Calu3 (cell line): ENCODE measurements around the gene PPFIA1. TPM values are rescaled to one million over a fixed set of nuclear protein-coding genes. Genes with fewer than 3 reads are reported as not detected.

ENCODE experiments used
- BruUV-seq: library from RNA; stranded (reverse); fragments of 400-500 nt; replicated peaks from 2 replicates; lab custom pipeline; 2021; lab: Mats Ljungman, UMichigan
- CTCF ChIA-PET: fragments of 300-600 bp; sonication (Branson Sonifier 250); formaldehyde crosslinking; loops from one replicate; lab custom pipeline; 2022; ENCODE audit warnings: antibody characterized with exemption; lab: Charles Lee
- DNase-seq: peaks from one replicate; pipeline ENCODE4 v3.0.0; 2022
- H3K27ac Mint-ChIP-seq: one replicate; pipeline ENCODE4 v1.8.0; 2022; ENCODE audit warnings: mixed read lengths; ENCODE audit not compliant: unreplicated experiment
- H3K27me3 Mint-ChIP-seq: one replicate; pipeline ENCODE4 v1.8.0; 2022; ENCODE audit warnings: mixed read lengths; ENCODE audit not compliant: unreplicated experiment
- H3K36me3 Mint-ChIP-seq: one replicate; pipeline ENCODE4 v1.8.0; 2022; ENCODE audit warnings: mild to moderate bottlenecking, moderate library complexity, mixed read lengths; ENCODE audit not compliant: insufficient read depth, unreplicated experiment
- H3K4me1 Mint-ChIP-seq: one replicate; pipeline ENCODE4 v1.8.0; 2022; ENCODE audit warnings: mild to moderate bottlenecking, low read depth, mixed read lengths; ENCODE audit not compliant: unreplicated experiment
- H3K4me3 Mint-ChIP-seq: one replicate; pipeline ENCODE4 v1.8.0; 2022; ENCODE audit warnings: mild to moderate bottlenecking, low read depth, moderate library complexity, mixed read lengths; ENCODE audit not compliant: unreplicated experiment
- H3K9me3 Mint-ChIP-seq: one replicate; pipeline ENCODE4 v1.8.0; 2022; ENCODE audit warnings: low read depth, mixed read lengths; ENCODE audit not compliant: unreplicated experiment
- CTCF ChIP-seq: fragments of 200-600 bp; IDR thresholded peaks from one replicate; pipeline ENCODE4 v1.8.0; 2022; ENCODE audit warnings: antibody characterized with exemption; ENCODE audit not compliant: unreplicated experiment
- intact Hi-C: fragments of 100-400 bp; cut with micrococcal nuclease; formaldehyde crosslinking; loops from one replicate; pipeline ENCODE4 v1.10.0; 2022; ENCODE audit not compliant: unreplicated experiment
- total RNA-seq: library from RNA; stranded (reverse); gene quantifications from 2 replicates; pipeline ENCODE4 v1.2.3, GENCODE V29; 2022

Gene PPFIA1
- total RNA-seq, 1 experiment from 2014 or later = 84.0 TPM

GRCh38 chr11:70409871-70410270 is 139.4 kb downstream of the PPFIA1 start:
- peaks cover 67% of the 10 kb centered on the region for H3K36me3 Mint-ChIP-seq

GRCh38 chr11:70410276-70411205 is 140.1 kb downstream of the PPFIA1 start:
- H3K4me1 Mint-ChIP-seq = no peaks in the 10 kb centered on the region
- peaks cover 70% of the 10 kb centered on the region for H3K36me3 Mint-ChIP-seq
- no TSS peak for BruUV-seq
- H3K27ac Mint-ChIP-seq = no peak overlapping the region
- CTCF ChIA-PET = interaction anchor here (0.7 kb wide), 1 partner anchor 9 kb away, joined by 3 read pairs; no protein-coding TSS in a partner anchor
- no peaks in the 10 kb centered on the region for H3K27me3 Mint-ChIP-seq
- H3K4me3 Mint-ChIP-seq = no peak overlapping the region
- TF ChIP-seq CTCF = no peak
- intact Hi-C loops = no loop called here
- no peaks in the 10 kb centered on the region for H3K9me3 Mint-ChIP-seq
- no peak for DNase-seq

More at GRCh38 chr11:70409871-70410270, 139.4 kb downstream of the PPFIA1 start:
- no TSS peak for BruUV-seq
- Mint-ChIP-seq H3K4me1 (no peaks in the 10 kb centered on the region), H3K27me3 (no peaks in the 10 kb centered on the region), H3K9me3 (no peaks in the 10 kb centered on the region), H3K4me3 (no peak overlapping the region), H3K27ac (no peak overlapping the region)
- no peak for TF ChIP-seq CTCF
- CTCF ChIA-PET = no interaction called here
- no peak for DNase-seq
- intact Hi-C loops = no loop called here

GRCh38 chr11:70411713-70412452 is 141.4 kb downstream of the PPFIA1 start:
- no peak for TF ChIP-seq CTCF
- Mint-ChIP-seq H3K9me3 (no peaks in the 10 kb centered on the region), H3K27ac (no peak overlapping the region), H3K36me3 (peaks cover 79% of the 10 kb centered on the region), H3K27me3 (no peaks in the 10 kb centered on the region), H3K4me1 (no peaks in the 10 kb centered on the region), H3K4me3 (no peak overlapping the region)
- CTCF ChIA-PET = no interaction called here
- no TSS peak for BruUV-seq
- intact Hi-C loops = no loop called here
- no peak for DNase-seq

- Mint-ChIP-seq H3K36me3 (peaks cover 77% of the 10 kb centered on the region), H3K27ac (no peak overlapping the region), H3K4me3 (no peak overlapping the region), H3K4me1 (no peaks in the 10 kb centered on the region), H3K27me3 (no peaks in the 10 kb centered on the region), H3K9me3 (no peaks in the 10 kb centered on the region)
- DNase-seq = no peak
- TF ChIP-seq CTCF = no peak
- BruUV-seq = no TSS peak
- intact Hi-C loops = no loop called here
- CTCF ChIA-PET = interaction anchor here (0.6 kb wide), 1 partner anchor 12 kb away, joined by 3 read pairs; no protein-coding TSS in a partner anchor
Measured at GRCh38 chr11:70413151-70413550, 142.7 kb downstream of the PPFIA1 start.
